Inflammatory macrophage (primary cell): ENCODE measurements around the gene NCBP2.

ENCODE experiments used
- DNase-seq, 2 donors: peaks; one replicate each; pipeline ENCODE4 v3.0.0-alpha.2; 2020 to 2022

Gene NCBP2

GRCh38 chr3:196938576-196938975 is 3.8 kb downstream of the NCBP2 start:
- DNase-seq: no peak

GRCh38 chr3:196938124-196938523 is 4.2 kb downstream of the NCBP2 start:
- no peak for DNase-seq

GRCh38 chr3:196936288-196936687 is 6.0 kb downstream of the NCBP2 start:
- no peak for DNase-seq

DNA sequence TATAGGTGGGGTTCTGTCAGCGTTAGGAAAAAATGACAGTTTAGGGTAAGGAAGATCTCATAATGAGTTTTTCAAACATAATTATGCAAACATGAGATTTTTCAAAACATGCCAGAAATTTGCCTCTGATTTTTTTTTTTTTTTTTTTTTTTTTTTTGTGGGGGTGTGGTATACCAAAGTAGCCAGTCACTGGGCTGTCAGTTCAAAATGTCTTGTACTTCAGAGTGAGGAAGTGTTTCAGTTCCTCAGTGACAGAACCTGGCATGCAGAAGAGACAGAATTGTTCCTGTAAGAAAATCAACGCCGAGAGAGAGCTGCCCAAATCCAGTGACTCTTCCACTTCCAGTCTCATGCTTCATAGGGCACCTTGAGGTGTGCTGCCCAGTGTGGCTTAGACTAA is 9.7 kb downstream of the NCBP2 start:
- peak; percentile 61 to 63 for DNase-seq

DNA sequence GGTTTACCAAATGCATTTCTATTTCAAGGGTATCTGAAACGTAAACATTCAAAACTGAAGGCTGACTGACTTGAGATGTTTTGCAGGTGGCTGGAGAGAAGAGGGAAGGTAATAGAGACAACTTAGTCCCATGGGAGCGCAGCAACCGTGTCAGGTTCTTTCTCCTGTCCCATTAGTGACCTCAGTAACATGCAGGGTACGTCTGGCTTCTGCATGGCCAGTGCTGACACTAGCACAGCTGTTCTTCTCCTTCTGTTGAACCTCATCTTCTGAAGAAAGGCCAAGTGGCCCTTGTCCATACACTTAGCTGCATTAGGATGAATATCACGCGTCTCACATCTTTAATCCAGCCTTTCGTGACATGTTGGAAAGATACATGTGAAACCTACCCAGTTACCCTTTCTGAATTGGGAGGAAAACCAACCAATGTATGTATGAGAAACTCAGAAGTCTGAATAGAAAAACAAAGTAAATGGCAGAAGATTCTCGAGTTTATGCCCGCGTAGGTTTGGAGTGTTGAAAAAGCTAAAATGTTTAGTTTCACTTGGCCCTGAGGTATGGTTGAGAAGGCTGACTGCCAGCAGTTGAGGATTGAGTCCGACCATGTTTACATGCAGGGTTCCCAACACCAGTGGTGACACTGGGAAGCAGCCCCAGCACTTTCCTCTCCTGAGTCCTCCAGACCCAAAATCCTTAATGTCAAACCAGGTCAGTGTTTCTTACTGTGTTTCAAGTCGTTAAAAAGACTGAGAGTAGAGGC is 10.3 kb downstream of the NCBP2 start:
- no peak for DNase-seq

GRCh38 chr3:196931157-196931556 is 11.2 kb downstream of the NCBP2 start:
- no peak for DNase-seq

- no peak for DNase-seq
These were observed 14.5 kb downstream of the NCBP2 start for GRCh38 chr3:196927571-196928453.

DNA sequence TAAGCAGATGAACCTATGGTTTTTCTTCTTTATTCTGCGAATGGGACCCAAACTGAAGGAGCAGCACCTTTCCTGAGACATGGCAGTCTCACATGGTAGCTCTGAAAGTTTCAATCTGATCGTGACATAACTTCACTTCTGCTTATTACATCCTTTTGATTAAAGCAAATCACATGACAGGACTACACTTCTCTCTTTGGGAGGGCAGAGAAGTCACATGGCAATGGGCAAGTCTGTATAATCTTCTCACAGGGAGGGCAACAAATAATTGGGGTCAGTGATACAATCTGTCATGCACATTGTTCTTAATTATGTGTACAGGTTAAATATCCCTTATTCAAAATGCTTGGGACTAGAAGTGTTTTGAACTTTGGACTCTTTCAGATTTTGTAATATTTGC is 21.6 kb downstream of the NCBP2 start:
- peak; percentile 73 to 78 for DNase-seq

GRCh38 chr3:196918968-196919367 is 23.4 kb downstream of the NCBP2 start:
- DNase-seq: no peak

- no peak for DNase-seq
These were observed 25.3 kb downstream of the NCBP2 start for GRCh38 chr3:196916995-196917394.

DNA sequence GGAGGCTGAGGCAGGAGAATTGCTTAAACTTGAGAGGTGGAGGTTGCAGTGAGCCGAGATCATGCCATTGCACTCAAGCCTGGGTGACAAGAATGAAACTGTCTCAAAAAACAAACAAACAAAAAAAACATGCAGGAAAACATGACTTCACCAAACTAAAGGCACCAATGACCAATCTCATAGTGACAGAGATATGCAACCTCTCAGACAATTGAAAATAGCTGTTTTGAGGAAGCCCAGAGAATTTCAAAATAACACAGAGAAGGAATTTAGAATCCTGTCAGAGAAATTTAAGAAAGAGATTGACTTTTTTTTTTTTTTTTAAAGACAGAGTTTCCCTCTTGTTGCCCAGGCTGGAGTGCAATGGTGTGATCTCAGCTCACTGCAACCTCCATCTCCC is 26.1 kb downstream of the NCBP2 start:
- DNase-seq: peak; percentile 75 to 84

DNA sequence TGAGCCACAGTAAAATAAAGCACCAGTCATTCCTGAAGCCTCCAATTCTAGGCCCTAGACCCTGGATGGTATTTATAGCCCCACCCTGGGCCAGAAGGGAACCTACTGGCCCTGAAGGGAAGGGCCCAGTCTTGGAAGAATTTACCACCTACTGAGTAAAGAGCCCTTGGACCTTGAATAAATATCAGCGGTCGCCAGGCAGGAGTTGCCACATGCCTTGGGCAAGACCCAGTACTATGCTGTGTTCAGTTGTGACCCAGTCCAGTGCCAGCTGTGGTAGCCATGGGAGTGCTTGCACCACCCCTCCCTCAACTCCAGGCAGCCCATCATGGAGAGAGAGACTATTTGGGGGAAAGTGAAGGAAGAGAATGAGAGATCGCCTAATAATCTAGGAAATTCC is 27.0 kb downstream of the NCBP2 start:
- DNase-seq: no peak

DNA sequence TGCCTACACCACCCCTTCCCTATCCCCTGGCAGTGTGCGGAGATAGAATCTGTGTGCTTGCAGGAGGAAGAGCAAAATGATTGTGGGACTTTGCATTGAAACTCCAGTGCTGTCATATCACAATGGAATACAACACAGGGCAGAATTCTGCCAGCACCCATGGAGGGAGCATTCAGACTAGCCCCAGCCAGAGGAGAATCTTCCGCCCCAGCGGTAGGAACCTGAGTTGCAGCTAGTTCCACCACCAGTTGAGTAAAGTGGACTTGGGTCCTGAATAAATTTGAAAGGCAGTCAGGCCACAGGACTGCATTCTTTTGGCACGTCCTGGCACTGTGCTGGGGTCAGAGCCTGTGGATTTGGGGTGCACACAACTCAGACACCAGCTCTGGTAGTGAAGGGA is 27.5 kb downstream of the NCBP2 start:
- DNase-seq: no peak

GRCh38 chr3:196903740-196904139 is 38.6 kb downstream of the NCBP2 start:
- DNase-seq: no peak

DNA sequence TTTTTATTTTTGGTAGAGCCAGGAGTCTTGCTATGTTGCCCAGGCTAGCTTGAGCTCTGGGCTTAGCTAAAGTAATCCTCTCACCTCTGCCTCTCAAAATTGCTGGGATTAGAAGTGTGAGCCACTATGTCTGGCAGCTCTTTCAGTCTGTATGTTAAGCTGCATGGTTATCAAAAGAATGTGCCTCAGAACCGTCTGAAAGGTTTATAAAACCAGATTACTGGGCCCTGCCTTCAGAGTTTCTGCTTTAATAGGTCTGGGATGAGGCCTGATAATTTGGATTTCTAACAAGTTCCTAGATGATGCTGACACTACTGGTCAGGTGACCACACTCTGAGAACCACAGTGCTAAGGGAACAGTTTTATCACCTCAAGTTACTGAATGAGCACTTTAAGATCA is 40.0 kb downstream of the NCBP2 start:
- DNase-seq: no peak

DNA sequence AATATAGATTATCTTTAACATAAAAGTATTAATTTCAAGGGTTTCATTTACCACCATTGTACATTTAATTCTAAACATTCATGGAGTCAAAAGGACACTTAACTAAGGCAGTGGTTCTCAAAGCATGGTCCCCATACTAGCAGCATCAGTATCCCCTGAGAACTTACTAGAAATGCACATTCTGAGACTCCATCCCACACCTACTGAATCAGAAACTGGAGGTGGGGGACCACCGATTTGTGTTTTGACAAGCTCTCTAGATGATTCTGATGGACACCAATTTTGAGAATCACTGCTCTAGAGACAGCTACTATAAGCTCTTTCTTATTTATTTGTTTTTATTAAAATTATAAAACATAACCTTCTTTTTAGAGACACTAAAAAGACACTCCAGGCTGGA is 40.6 kb downstream of the NCBP2 start:
- DNase-seq: no peak

GRCh38 chr3:196896229-196896628 is 46.1 kb downstream of the NCBP2 start:
- DNase-seq: no peak

GRCh38 chr3:196894557-196895295 is 47.6 kb downstream of the NCBP2 start:
- DNase-seq: no peak

DNA sequence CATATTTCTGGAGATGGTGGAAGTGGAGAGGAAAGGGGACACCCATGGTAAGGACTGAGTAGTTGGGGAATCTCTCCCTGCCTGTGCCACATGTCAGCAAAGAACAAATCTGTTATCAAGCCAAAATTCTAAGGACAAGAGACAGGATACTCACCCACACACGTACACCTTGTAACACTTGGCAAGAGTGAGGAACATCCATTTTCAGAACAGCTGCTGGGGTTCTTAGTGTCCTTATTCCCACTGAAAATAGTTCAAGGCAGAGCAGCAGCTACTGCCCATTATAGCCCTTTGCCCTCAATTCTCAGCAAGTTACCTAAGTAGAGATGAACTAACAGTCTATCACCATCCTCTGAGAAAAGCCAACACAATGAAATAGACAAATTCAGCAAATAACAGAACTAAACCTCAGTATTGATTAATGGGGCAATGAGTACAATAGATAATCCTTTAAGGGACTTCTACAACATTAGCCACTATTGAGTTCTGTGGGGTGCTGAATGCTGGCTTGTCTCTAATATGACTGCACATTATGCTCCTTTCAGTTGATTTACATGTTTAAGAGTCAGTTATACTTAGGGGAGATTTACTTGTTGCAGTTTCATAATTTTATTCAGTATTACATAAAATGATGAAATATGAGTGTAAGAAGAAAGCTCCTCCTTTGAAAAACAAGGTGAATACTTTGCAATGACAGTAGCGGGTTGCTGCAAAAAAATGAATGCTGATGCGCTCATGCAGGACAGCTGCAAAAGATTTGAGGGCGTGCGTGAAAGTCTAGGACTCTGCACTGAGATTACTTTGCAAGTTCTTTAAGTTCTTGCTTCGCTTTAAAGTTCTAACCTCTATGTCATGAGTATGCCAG is 52.3 kb downstream of the NCBP2 start:
- no peak for DNase-seq

DNA sequence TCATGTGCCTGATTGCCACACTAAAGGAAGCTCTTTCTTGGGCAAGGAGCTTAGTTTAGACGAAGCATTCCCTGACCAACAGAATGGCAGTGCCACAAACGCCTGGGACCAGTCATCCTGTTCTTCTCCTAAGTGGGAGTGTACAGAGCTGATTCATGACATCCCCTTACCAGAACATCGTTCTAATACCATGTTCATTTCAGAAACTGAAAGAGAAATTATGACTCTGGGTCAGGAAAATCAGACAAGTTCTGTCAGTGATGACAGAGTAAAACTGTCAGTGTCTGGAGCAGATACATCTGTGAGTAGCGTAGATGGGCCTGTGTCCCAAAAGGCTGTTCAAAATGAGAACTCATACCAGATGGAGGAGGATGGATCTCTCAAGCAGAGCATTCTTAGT is 56.2 kb downstream of the NCBP2 start:
- peak in 1 of 2 donors; percentile 48 for DNase-seq
